Fibroblast of pulmonary artery (primary cell): ENCODE data around the gene STK11IP.

Experiments used
- DNase-seq: peaks from one replicate; pipeline ENCODE4 v3.0.0-alpha.2; 2010; ENCODE audit warnings: low read depth
- H3K4me3 ChIP-seq: replicated peaks from 2 replicates; pipeline ENCODE4 v1.5.1; 2011; ENCODE audit warnings: low read depth, mild to moderate bottlenecking, control low read depth, low read length, moderate library complexity
- TF ChIP-seq, protein P1 (sequence below): IDR thresholded peaks from 2 replicates; pipeline ENCODE4 v1.5.1; 2011; ENCODE audit warnings: mild to moderate bottlenecking, control low read depth, low read length, inconsistent platforms; ENCODE audit errors: missing control alignments

Gene STK11IP

DNA sequence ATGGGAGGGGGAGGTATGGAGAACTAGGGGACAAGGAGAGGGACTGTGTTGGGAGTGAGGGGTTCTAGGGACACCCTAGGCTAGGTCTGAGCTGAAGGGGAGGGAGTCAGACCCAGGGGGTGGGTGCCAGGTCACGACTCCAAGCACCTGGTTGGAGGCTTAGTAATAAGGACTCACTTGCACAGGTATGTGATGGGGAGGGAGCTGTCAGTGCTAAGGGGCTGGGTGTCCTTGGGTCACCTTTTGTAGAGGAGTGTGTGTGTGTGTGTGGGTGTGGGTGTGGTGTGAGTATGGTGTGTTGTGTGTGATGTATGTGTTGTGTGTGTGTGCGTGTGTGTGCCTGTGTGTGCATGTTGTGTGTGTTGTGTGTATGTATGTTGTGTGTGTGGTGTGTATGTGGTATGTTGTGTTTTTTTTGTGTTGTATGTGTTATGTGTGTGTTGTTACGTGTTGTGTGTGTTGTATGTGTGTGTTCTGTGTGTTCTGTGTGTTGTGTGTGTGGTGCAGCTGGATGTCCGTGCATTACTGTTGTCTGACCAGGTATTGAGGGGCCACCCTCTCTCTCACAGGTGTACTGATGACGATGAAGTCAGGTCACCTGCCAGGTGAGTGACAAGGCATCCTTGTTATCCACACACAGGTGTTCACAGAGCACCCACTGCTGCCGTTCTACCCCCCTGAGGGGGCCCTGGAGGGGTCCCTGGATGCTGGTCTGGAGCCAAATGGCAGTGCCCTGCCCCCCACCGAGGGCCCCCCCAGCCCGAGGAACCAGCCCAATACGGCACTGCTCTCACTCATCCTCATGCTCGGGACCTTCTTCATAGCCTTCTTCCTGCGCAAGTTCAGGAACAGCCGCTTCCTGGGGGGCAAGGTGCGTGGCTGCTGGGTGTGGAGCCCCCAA lies 39.5 kb downstream of the STK11IP start:
- no peak overlapping the region for H3K4me3 ChIP-seq
- TF ChIP-seq, protein P1, sequence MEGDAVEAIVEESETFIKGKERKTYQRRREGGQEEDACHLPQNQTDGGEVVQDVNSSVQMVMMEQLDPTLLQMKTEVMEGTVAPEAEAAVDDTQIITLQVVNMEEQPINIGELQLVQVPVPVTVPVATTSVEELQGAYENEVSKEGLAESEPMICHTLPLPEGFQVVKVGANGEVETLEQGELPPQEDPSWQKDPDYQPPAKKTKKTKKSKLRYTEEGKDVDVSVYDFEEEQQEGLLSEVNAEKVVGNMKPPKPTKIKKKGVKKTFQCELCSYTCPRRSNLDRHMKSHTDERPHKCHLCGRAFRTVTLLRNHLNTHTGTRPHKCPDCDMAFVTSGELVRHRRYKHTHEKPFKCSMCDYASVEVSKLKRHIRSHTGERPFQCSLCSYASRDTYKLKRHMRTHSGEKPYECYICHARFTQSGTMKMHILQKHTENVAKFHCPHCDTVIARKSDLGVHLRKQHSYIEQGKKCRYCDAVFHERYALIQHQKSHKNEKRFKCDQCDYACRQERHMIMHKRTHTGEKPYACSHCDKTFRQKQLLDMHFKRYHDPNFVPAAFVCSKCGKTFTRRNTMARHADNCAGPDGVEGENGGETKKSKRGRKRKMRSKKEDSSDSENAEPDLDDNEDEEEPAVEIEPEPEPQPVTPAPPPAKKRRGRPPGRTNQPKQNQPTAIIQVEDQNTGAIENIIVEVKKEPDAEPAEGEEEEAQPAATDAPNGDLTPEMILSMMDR, result no peak
- DNase-seq, result no peak

- TF ChIP-seq, protein P1, result no peak
- H3K4me3 ChIP-seq, result no peak overlapping the region
- DNase-seq, result no peak
These were observed 40.2 kb downstream of the STK11IP start for GRCh38 chr2:219637842-219638185.

DNA sequence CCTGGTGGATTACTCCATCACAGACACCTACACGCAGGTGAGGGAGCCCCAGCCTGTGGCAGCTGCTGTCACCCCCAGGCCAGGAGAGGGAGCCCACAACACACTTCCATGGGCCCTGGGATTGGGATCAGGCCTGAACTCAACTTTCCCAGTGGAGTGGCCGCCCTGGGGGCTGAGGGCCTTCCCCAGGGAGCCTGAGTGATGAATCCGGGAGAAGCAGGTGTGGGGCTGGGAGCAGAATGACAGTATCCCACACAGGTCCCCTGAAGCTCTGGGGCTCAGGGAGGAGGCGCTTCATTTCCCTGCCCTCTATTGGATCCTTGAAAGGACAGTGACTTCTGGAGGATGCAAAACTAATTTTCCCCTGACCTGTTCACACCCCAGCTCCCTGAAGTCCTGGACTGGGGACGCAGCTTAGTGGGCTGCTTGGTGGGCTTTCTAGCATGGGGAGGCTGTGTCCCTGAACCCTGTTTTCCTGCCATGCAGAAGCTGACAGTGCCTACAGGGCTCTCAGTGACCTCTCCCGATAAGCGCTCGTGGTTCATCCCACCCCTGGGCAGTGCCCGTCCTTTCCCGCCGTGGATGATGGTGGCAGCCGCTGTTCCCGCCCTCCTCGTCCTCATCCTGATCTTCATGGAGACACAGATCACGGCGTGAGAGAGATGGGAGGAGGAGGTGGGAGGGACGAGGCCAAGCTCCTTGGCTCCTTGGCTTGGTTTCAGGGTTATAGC lies 40.7 kb downstream of the STK11IP start:
- H3K4me3 ChIP-seq, result no peak overlapping the region
- TF ChIP-seq, protein P1, result peak; percentile 21
- no peak for DNase-seq

- TF ChIP-seq, protein P1, result no peak
- no peak for DNase-seq
- H3K4me3 ChIP-seq, result no peak overlapping the region
These were observed 41.5 kb downstream of the STK11IP start for GRCh38 chr2:219638948-219639755.

- TF ChIP-seq, protein P1, result no peak
- H3K4me3 ChIP-seq, result no peak overlapping the region
- no peak for DNase-seq
These were observed 43.9 kb downstream of the STK11IP start for GRCh38 chr2:219641390-219642068.

GRCh38 chr2:219642069-219642454 lies 44.4 kb downstream of the STK11IP start:
- H3K4me3 ChIP-seq, result no peak overlapping the region
- TF ChIP-seq, protein P1, result no peak
- DNase-seq, result no peak
